Skeletal muscle satellite cell (primary cell): ENCODE data around the gene ACYP2.

Source experiments
- H3K27me3 ChIP-seq: 2 replicates; pipeline ENCODE4 v1.7.0; 2013; ENCODE audit warnings: low read length; ENCODE audit not compliant: control insufficient read depth, insufficient read depth
- H3K36me3 ChIP-seq: 2 replicates; pipeline ENCODE4 v1.7.0; 2013; ENCODE audit warnings: mild to moderate bottlenecking, control low read depth, low read length; ENCODE audit not compliant: insufficient read depth
- H3K4me1 ChIP-seq: 2 replicates; pipeline ENCODE4 v1.7.0; 2013; ENCODE audit warnings: low read length; ENCODE audit not compliant: control insufficient read depth, insufficient read depth
- H3K4me2 ChIP-seq: 2 replicates; pipeline ENCODE4 v1.7.0; 2013; ENCODE audit warnings: mild to moderate bottlenecking, low read length
- H3K4me3 ChIP-seq: 2 replicates; pipeline ENCODE4 v1.7.0; 2013; ENCODE audit warnings: low read length
- H3K9ac ChIP-seq: 2 replicates; pipeline ENCODE4 v1.7.0; 2013; ENCODE audit warnings: mild to moderate bottlenecking, low read depth, low read length, moderate library complexity
- H3K9me3 ChIP-seq: replicated peaks from 2 replicates; pipeline ENCODE4 v1.7.0; 2013; ENCODE audit warnings: mild to moderate bottlenecking, control low read depth, low read length

ACYP2 gene

GRCh38 chr2:54166121-54166773 is 50.8 kb downstream of the ACYP2 start:
- H3K4me3 ChIP-seq: no peak overlapping the region

GRCh38 chr2:54176577-54176976 is 61.2 kb downstream of the ACYP2 start:
- H3K4me2 ChIP-seq: no peak overlapping the region

More at GRCh38 chr2:54166121-54166773, 50.8 kb downstream of the ACYP2 start:
- Histone ChIP-seq H3K27me3 (no peaks in the 10 kb centered on the region), H3K9me3 (no peaks in the 10 kb centered on the region), H3K4me1 (no peaks in the 10 kb centered on the region), H3K9ac (no peak overlapping the region), H3K36me3 (no peaks in the 10 kb centered on the region), H3K4me2 (no peak overlapping the region)

GRCh38 chr2:54183281-54183680 is 67.9 kb downstream of the ACYP2 start:
- H3K4me1 ChIP-seq: no peaks in the 10 kb centered on the region
- no peak overlapping the region for H3K9ac ChIP-seq
- no peaks in the 10 kb centered on the region for H3K27me3 ChIP-seq
- H3K4me2 ChIP-seq: no peak overlapping the region
- H3K4me3 ChIP-seq: no peak overlapping the region
- H3K9me3 ChIP-seq: no peaks in the 10 kb centered on the region
- no peaks in the 10 kb centered on the region for H3K36me3 ChIP-seq

More at GRCh38 chr2:54176577-54176976, 61.2 kb downstream of the ACYP2 start:
- no peaks in the 10 kb centered on the region for H3K36me3 ChIP-seq
- no peak overlapping the region for H3K9ac ChIP-seq
- no peaks in the 10 kb centered on the region for H3K9me3 ChIP-seq
- H3K4me3 ChIP-seq: no peak overlapping the region
- no peaks in the 10 kb centered on the region for H3K4me1 ChIP-seq
- H3K27me3 ChIP-seq: no peaks in the 10 kb centered on the region

DNA sequence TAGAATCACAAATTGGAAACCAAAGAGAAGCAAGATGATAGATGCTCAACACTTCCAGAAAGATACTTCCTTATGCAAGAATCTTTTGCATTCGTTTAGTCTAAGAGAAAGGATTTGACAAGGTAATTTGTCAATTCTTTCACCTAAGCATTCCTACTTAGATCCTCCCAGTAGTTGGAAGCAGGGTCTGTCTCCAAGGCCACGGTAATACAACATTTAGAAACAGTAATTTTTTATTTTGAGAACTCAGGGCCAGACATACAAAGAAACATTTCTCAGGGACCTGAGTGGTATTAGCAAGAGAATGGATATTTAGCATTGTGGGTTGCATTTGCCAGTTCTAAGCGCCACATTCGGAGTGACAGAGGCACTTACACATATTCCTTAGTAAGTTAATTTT is 68.6 kb downstream of the ACYP2 start:
- Histone ChIP-seq H3K4me2 (no peak overlapping the region), H3K36me3 (no peaks in the 10 kb centered on the region), H3K4me3 (no peak overlapping the region), H3K4me1 (no peaks in the 10 kb centered on the region), H3K9me3 (no peaks in the 10 kb centered on the region), H3K9ac (no peak overlapping the region), H3K27me3 (no peaks in the 10 kb centered on the region)

GRCh38 chr2:54185105-54185504 is 69.7 kb downstream of the ACYP2 start:
- no peaks in the 10 kb centered on the region for H3K4me1 ChIP-seq
- H3K4me3 ChIP-seq: no peak overlapping the region
- no peaks in the 10 kb centered on the region for H3K9me3 ChIP-seq
- H3K27me3 ChIP-seq: no peaks in the 10 kb centered on the region
- H3K36me3 ChIP-seq: no peaks in the 10 kb centered on the region
- H3K9ac ChIP-seq: no peak overlapping the region
- no peak overlapping the region for H3K4me2 ChIP-seq

GRCh38 chr2:54187331-54187730 is 71.9 kb downstream of the ACYP2 start:
- H3K4me1 ChIP-seq: no peaks in the 10 kb centered on the region
- H3K9me3 ChIP-seq: no peaks in the 10 kb centered on the region
- no peak overlapping the region for H3K4me2 ChIP-seq
- H3K36me3 ChIP-seq: no peaks in the 10 kb centered on the region
- H3K9ac ChIP-seq: no peak overlapping the region
- H3K4me3 ChIP-seq: no peak overlapping the region
- no peaks in the 10 kb centered on the region for H3K27me3 ChIP-seq

GRCh38 chr2:54189539-54189938 is 74.1 kb downstream of the ACYP2 start:
- H3K27me3 ChIP-seq: no peaks in the 10 kb centered on the region
- H3K4me3 ChIP-seq: no peak overlapping the region
- H3K36me3 ChIP-seq: no peaks in the 10 kb centered on the region
- H3K9ac ChIP-seq: no peak overlapping the region
- no peak overlapping the region for H3K4me2 ChIP-seq
- H3K9me3 ChIP-seq: no peaks in the 10 kb centered on the region
- H3K4me1 ChIP-seq: no peaks in the 10 kb centered on the region

DNA sequence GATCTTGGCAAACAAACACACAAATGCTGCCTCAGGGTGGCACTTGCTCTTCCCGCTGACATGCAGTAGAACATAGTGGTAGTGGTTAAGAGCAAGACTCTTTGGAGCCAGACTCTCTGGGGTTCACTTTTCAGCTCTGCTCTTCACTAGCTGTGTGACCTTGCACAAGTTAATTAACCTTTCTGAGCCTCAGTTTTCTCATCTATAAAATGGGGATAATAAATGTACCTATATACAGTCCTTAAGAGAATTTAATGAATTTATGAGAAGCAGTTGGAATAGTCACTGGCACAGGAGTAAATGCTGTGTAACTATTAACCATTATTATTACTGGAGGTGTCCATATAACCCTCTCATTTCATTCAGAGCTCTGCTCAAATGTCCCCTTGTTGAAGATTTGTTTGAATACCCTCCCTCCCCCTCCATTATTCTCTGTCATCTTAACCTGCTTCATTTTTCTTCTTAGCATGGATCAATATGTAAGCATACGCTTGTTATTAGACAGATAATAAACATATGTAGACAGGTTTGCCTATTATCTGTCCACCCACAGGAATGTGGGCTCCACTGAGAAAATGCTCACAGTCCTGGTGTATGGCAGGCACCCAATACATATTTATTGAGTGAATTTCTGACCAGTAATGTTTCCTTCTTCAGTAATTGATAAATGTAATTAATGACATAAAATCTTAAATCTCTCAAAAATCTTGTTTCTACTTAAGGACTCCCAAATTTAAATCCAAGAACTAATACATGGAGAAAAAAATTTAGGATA is 76.1 kb downstream of the ACYP2 start:
- Histone ChIP-seq H3K36me3 (no peaks in the 10 kb centered on the region), H3K9me3 (no peaks in the 10 kb centered on the region)

GRCh38 chr2:54194761-54195750 is 79.6 kb downstream of the ACYP2 start:
- Histone ChIP-seq H3K9me3 (no peaks in the 10 kb centered on the region), H3K27me3 (no peaks in the 10 kb centered on the region), H3K4me2 (no peak overlapping the region), H3K4me1 (no peaks in the 10 kb centered on the region), H3K36me3 (no peaks in the 10 kb centered on the region), H3K4me3 (no peak overlapping the region), H3K9ac (no peak overlapping the region)

More for the DNA sequence above, 76.1 kb downstream of the ACYP2 start:
- Histone ChIP-seq H3K4me1 (no peaks in the 10 kb centered on the region), H3K4me3 (no peak overlapping the region), H3K4me2 (no peak overlapping the region), H3K9ac (no peak overlapping the region), H3K27me3 (no peaks in the 10 kb centered on the region)

DNA sequence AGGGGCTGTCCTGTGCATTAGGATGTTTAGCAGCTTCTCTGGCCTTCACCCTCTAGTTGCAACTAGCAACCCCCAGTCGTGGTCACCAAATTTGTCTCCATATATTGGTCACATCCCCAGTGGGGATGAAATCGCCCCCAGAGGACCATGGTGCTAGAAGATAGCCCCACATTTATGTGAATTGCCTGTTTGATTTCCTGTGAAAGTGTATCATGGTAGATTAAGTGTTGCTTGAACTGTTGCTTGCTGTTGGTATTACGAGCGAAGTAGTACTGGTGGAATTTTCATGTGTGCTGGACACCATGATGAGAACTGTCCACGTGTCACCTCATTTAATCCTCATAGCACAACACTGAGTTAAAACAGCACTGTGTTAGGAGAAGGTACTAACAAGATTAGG is 81.2 kb downstream of the ACYP2 start:
- Histone ChIP-seq H3K4me3 (no peak overlapping the region), H3K4me1 (no peaks in the 10 kb centered on the region), H3K4me2 (no peak overlapping the region), H3K9ac (no peak overlapping the region), H3K9me3 (no peaks in the 10 kb centered on the region), H3K27me3 (no peaks in the 10 kb centered on the region), H3K36me3 (no peaks in the 10 kb centered on the region)

GRCh38 chr2:54204476-54204875 is 89.1 kb downstream of the ACYP2 start:
- Histone ChIP-seq H3K4me2 (no peak overlapping the region), H3K36me3 (no peaks in the 10 kb centered on the region), H3K9ac (no peak overlapping the region), H3K9me3 (no peaks in the 10 kb centered on the region), H3K4me1 (peaks cover 28% of the 10 kb centered on the region), H3K27me3 (no peaks in the 10 kb centered on the region), H3K4me3 (no peak overlapping the region)
